GM12874 (cell line): ENCODE results near the gene DNAJC16.

Experiments used
- CTCF ChIP-seq: IDR thresholded peaks from 2 replicates; pipeline ENCODE4 v1.5.1; 2011; ENCODE audit warnings: low read depth, mild to moderate bottlenecking, control low read depth, low read length, moderate library complexity; ENCODE audit not compliant: insufficient read depth

DNAJC16 gene

GRCh38 chr1:15515022-15515663, 11.5 kb upstream of the DNAJC16 start:
- no peak for TF ChIP-seq CTCF

- no peak for TF ChIP-seq CTCF
Observed at GRCh38 chr1:15519625-15520024, 7.0 kb upstream of the DNAJC16 start.

- TF ChIP-seq CTCF, result no peak
Observed at GRCh38 chr1:15522551-15522950, 4.1 kb upstream of the DNAJC16 start.

- TF ChIP-seq CTCF, result no peak
Observed at GRCh38 chr1:15523104-15524020, 3.3 kb upstream of the DNAJC16 start.

DNA sequence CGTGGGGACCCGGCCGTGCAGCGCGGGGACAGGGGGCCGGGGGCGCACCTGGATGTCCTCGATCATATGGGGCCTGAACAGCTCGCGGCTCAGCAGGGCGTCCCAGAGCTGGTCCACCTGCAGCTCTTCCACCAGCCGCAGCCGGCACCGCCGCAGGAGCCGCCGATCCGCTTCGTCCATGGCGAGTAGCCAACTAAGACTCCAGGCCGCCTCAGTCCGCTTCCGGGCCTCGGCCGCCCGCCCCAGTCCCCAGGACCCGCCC, 2.7 kb upstream of the DNAJC16 start, which contains the start of gene CASP9:
Gene CASP9, minus strand, starts transcription at position 195 of the 262 bp plus-strand sequence. Its CDS starts 15 bp downstream, at position 180.
- TF ChIP-seq CTCF, result no peak

DNA sequence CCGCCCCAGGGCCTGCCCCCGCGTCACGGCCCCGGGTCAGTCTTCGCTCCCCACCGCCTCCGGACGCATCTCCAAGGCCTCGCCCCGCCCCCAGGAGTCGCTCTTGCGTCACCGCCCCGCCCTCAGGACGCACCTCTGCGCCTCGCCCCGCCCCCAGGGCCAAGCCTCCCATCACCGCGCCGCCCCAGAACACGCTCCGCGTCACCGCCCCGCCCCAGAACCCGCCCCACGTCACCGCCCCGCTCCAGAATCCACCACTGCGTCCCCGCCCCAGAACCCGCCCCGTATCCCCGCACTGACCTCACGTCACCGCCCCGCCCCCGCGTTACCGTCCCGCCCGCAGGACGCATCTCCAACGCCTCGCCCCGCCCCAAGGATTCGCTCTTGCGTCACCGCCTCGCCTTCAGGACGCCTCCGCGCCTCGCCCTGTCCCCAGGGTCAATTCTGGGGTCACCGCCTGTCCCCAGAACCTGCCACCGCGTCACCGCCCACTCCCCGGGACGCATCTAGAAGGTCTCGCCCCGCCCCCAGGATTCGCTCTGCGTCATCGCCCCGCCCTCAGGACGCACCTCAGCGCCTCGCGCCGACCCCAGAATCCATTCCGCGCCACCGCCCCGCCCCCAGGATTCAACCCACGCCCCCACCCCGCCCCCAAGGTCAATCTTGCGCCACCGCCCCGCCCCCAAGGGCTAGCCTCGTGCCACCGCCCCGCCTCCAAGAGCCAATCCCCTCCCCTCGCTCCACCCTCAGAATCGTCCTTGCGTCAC, 2.2 kb upstream of the DNAJC16 start:
- TF ChIP-seq CTCF, result no peak
